IPS-18a (cell line): ENCODE data around the gene TENM4.

Source experiments
- H3K27ac ChIP-seq: one replicate; pipeline ENCODE4 v1.5.1; 2013; ENCODE audit warnings: low read length
- H3K27me3 ChIP-seq: one replicate; pipeline ENCODE4 v1.6.1; 2013; ENCODE audit warnings: mild to moderate bottlenecking, low read length; ENCODE audit not compliant: control insufficient read depth, insufficient read depth
- H3K36me3 ChIP-seq: one replicate; pipeline ENCODE4 v1.6.1; 2013; ENCODE audit warnings: low read depth, low read length; ENCODE audit not compliant: control insufficient read depth
- H3K4me1 ChIP-seq: one replicate; pipeline ENCODE4 v1.6.1; 2013; ENCODE audit warnings: low read depth, low read length; ENCODE audit not compliant: control insufficient read depth
- H3K4me3 ChIP-seq: one replicate; pipeline ENCODE4 v1.5.1; 2013; ENCODE audit warnings: low read length
- H3K9ac ChIP-seq: one replicate; pipeline ENCODE4 v1.6.1; 2013; ENCODE audit warnings: mild to moderate bottlenecking, low read length, moderate library complexity
- H3K9me3 ChIP-seq: one replicate; pipeline ENCODE4 v1.6.1; 2013; ENCODE audit warnings: low read depth, low read length; ENCODE audit not compliant: control insufficient read depth

TENM4 gene

GRCh38 chr11:79377406-79377805 is 63.4 kb downstream of the TENM4 start:
- no peak overlapping the region for H3K9ac ChIP-seq
- no peaks in the 10 kb centered on the region for H3K9me3 ChIP-seq
- H3K27ac ChIP-seq, result no peak overlapping the region
- no peak overlapping the region for H3K4me3 ChIP-seq
- H3K36me3 ChIP-seq, result no peaks in the 10 kb centered on the region
- peaks cover 38% of the 10 kb centered on the region for H3K4me1 ChIP-seq
- H3K27me3 ChIP-seq, result no peaks in the 10 kb centered on the region

GRCh38 chr11:79375818-79376550 is 64.8 kb downstream of the TENM4 start:
- H3K9ac ChIP-seq, result no peak overlapping the region
- peaks cover 44% of the 10 kb centered on the region for H3K4me1 ChIP-seq
- peak overlapping the region; percentile 15 for H3K4me3 ChIP-seq
- H3K36me3 ChIP-seq, result no peaks in the 10 kb centered on the region
- H3K27ac ChIP-seq, result no peak overlapping the region
- H3K9me3 ChIP-seq, result no peaks in the 10 kb centered on the region
- no peaks in the 10 kb centered on the region for H3K27me3 ChIP-seq

- Histone ChIP-seq H3K4me1 (peaks cover 44% of the 10 kb centered on the region), H3K4me3 (no peak overlapping the region), H3K27ac (no peak overlapping the region), H3K9me3 (no peaks in the 10 kb centered on the region), H3K27me3 (no peaks in the 10 kb centered on the region), H3K36me3 (no peaks in the 10 kb centered on the region), H3K9ac (peak overlapping the region; percentile 16)
These were observed 66.1 kb downstream of the TENM4 start for GRCh38 chr11:79374727-79375126.

GRCh38 chr11:79371724-79372123 is 69.1 kb downstream of the TENM4 start:
- Histone ChIP-seq H3K27ac (no peak overlapping the region), H3K27me3 (no peaks in the 10 kb centered on the region), H3K9me3 (no peaks in the 10 kb centered on the region), H3K4me3 (no peak overlapping the region), H3K36me3 (no peaks in the 10 kb centered on the region), H3K9ac (no peak overlapping the region), H3K4me1 (peaks cover 34% of the 10 kb centered on the region)

GRCh38 chr11:79371152-79371551 is 69.7 kb downstream of the TENM4 start:
- Histone ChIP-seq H3K36me3 (no peaks in the 10 kb centered on the region), H3K4me3 (no peak overlapping the region), H3K9ac (no peak overlapping the region), H3K27me3 (no peaks in the 10 kb centered on the region), H3K9me3 (no peaks in the 10 kb centered on the region), H3K4me1 (peaks cover 28% of the 10 kb centered on the region), H3K27ac (no peak overlapping the region)

GRCh38 chr11:79369055-79369454 is 71.8 kb downstream of the TENM4 start:
- H3K36me3 ChIP-seq, result no peaks in the 10 kb centered on the region
- no peaks in the 10 kb centered on the region for H3K27me3 ChIP-seq
- no peak overlapping the region for H3K27ac ChIP-seq
- no peaks in the 10 kb centered on the region for H3K9me3 ChIP-seq
- H3K4me3 ChIP-seq, result no peak overlapping the region
- H3K4me1 ChIP-seq, result peaks cover 11% of the 10 kb centered on the region
- no peak overlapping the region for H3K9ac ChIP-seq

GRCh38 chr11:79367844-79368243 is 73.0 kb downstream of the TENM4 start:
- H3K4me3 ChIP-seq, result no peak overlapping the region
- H3K27me3 ChIP-seq, result no peaks in the 10 kb centered on the region
- no peaks in the 10 kb centered on the region for H3K9me3 ChIP-seq
- H3K9ac ChIP-seq, result no peak overlapping the region
- peaks cover 11% of the 10 kb centered on the region for H3K4me1 ChIP-seq
- no peak overlapping the region for H3K27ac ChIP-seq
- H3K36me3 ChIP-seq, result no peaks in the 10 kb centered on the region

GRCh38 chr11:79366218-79366617 is 74.6 kb downstream of the TENM4 start:
- H3K9me3 ChIP-seq, result no peaks in the 10 kb centered on the region
- H3K9ac ChIP-seq, result no peak overlapping the region
- no peaks in the 10 kb centered on the region for H3K27me3 ChIP-seq
- peaks cover 7% of the 10 kb centered on the region for H3K4me1 ChIP-seq
- no peak overlapping the region for H3K4me3 ChIP-seq
- H3K27ac ChIP-seq, result no peak overlapping the region
- no peaks in the 10 kb centered on the region for H3K36me3 ChIP-seq

GRCh38 chr11:79363861-79364378 is 76.9 kb downstream of the TENM4 start:
- peaks cover 5% of the 10 kb centered on the region for H3K4me1 ChIP-seq
- H3K4me3 ChIP-seq, result no peak overlapping the region
- H3K9ac ChIP-seq, result no peak overlapping the region
- no peaks in the 10 kb centered on the region for H3K9me3 ChIP-seq
- no peak overlapping the region for H3K27ac ChIP-seq
- H3K36me3 ChIP-seq, result no peaks in the 10 kb centered on the region
- no peaks in the 10 kb centered on the region for H3K27me3 ChIP-seq

- no peak overlapping the region for H3K9ac ChIP-seq
- H3K9me3 ChIP-seq, result no peaks in the 10 kb centered on the region
- no peaks in the 10 kb centered on the region for H3K36me3 ChIP-seq
- no peak overlapping the region for H3K27ac ChIP-seq
- no peaks in the 10 kb centered on the region for H3K27me3 ChIP-seq
- no peak overlapping the region for H3K4me3 ChIP-seq
- peaks cover 5% of the 10 kb centered on the region for H3K4me1 ChIP-seq
These were observed 77.6 kb downstream of the TENM4 start for GRCh38 chr11:79363256-79363655.

- H3K36me3 ChIP-seq, result no peaks in the 10 kb centered on the region
- no peaks in the 10 kb centered on the region for H3K9me3 ChIP-seq
- no peak overlapping the region for H3K4me3 ChIP-seq
- no peak overlapping the region for H3K27ac ChIP-seq
- H3K27me3 ChIP-seq, result no peaks in the 10 kb centered on the region
- H3K9ac ChIP-seq, result no peak overlapping the region
- peaks cover 3% of the 10 kb centered on the region for H3K4me1 ChIP-seq
These were observed 78.0 kb downstream of the TENM4 start for GRCh38 chr11:79362821-79363220.

- no peak overlapping the region for H3K9ac ChIP-seq
- H3K27me3 ChIP-seq, result no peaks in the 10 kb centered on the region
- H3K4me3 ChIP-seq, result no peak overlapping the region
- no peak overlapping the region for H3K27ac ChIP-seq
- no peaks in the 10 kb centered on the region for H3K9me3 ChIP-seq
- H3K4me1 ChIP-seq, result no peaks in the 10 kb centered on the region
- no peaks in the 10 kb centered on the region for H3K36me3 ChIP-seq
These were observed 78.5 kb downstream of the TENM4 start for GRCh38 chr11:79362206-79362757.
